AG09319 (cell line): Measurements from ENCODE around the gene TPM3.

Source experiments
- DNase-seq: peaks from one replicate; pipeline ENCODE4 v3.0.0-alpha.2; 2010; ENCODE audit warnings: low read depth; ENCODE audit errors: extremely low read depth
- TF ChIP-seq, protein P1 (sequence below): IDR thresholded peaks from 2 replicates; pipeline ENCODE4 v1.5.1; 2011; ENCODE audit warnings: low read depth, mild to moderate bottlenecking, inconsistent platforms, low read length, moderate library complexity

TPM3 gene

DNA sequence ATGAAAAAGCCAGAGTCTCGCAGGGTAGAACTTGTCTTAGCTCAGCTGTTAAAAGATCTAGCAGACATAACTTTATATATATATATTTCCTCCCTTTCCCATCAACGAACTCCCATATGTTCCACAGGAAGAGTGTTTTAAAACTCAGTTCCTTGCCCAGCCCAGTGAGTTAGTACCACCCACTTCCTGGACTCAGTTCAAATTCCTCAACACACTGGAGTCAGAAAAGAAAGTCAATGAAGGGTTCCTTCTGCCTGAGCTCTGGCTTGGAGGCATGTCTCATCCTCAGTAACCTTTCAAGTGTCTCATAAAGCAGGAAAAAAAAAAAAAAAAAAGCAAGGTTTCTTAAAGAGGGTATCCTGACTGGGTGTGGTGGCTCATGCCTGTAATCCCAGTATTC, 15.6 kb downstream of the TPM3 start:
- DNase-seq, result no peak
- TF ChIP-seq, protein P1, sequence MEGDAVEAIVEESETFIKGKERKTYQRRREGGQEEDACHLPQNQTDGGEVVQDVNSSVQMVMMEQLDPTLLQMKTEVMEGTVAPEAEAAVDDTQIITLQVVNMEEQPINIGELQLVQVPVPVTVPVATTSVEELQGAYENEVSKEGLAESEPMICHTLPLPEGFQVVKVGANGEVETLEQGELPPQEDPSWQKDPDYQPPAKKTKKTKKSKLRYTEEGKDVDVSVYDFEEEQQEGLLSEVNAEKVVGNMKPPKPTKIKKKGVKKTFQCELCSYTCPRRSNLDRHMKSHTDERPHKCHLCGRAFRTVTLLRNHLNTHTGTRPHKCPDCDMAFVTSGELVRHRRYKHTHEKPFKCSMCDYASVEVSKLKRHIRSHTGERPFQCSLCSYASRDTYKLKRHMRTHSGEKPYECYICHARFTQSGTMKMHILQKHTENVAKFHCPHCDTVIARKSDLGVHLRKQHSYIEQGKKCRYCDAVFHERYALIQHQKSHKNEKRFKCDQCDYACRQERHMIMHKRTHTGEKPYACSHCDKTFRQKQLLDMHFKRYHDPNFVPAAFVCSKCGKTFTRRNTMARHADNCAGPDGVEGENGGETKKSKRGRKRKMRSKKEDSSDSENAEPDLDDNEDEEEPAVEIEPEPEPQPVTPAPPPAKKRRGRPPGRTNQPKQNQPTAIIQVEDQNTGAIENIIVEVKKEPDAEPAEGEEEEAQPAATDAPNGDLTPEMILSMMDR, result no peak

DNA sequence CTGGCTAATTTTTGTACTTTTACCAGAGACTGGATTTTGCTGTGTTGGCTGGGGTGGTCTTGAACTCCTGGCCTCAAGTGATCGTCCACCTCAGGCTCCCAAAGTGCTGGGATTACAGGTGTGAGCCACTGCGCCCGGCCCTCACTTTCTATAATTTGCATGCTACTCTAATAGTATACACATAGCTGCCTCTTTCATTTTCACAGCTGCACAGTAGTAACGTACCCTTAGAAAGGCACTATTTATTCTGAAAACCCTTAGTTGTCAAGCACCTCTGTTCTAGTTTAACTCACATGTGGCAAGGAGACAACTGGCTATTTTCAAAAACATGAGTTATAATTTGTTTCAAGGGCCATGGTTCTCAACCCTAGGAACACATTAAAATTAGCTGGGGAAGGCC, 17.2 kb downstream of the TPM3 start:
- TF ChIP-seq, protein P1, result no peak
- no peak for DNase-seq

DNA sequence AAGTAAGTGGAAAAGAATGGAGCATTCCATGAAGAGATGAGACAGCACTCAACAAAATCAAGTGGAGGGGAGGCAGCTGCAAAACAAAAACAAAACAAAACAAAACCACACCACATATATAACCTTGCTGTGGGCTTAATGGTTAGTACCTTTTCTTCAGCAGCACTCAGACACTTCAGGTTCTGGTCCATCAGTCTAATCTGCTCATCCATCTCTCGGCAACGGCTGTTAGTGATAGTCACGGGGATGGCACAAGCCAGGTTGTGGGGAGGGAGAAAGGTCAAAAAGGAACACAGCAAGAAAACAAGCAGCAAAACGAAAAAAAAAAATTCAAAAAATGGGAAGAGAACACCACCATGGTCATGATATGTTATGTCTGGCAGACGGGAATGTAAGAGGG, 20.0 kb downstream of the TPM3 start:
- no peak for DNase-seq
- TF ChIP-seq, protein P1, result no peak

DNA sequence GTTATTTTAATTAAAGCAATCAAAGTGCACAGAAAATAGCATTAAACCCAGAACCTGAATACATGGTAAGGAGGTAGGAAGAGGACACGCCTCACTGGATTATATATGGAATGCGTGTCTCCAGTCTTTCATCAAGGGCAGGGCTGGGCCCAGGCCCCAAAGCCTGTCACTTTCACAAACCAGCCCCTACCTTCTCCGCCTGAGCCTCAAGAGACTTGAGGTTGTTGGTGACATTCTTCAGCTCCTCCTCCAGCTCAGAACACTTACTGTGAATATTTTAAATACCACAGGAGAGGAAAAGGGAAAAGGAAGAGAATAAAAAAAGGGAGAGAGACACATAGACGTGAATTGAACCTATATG, 20.7 kb downstream of the TPM3 start:
- TF ChIP-seq, protein P1, result no peak
- DNase-seq, result no peak

DNA sequence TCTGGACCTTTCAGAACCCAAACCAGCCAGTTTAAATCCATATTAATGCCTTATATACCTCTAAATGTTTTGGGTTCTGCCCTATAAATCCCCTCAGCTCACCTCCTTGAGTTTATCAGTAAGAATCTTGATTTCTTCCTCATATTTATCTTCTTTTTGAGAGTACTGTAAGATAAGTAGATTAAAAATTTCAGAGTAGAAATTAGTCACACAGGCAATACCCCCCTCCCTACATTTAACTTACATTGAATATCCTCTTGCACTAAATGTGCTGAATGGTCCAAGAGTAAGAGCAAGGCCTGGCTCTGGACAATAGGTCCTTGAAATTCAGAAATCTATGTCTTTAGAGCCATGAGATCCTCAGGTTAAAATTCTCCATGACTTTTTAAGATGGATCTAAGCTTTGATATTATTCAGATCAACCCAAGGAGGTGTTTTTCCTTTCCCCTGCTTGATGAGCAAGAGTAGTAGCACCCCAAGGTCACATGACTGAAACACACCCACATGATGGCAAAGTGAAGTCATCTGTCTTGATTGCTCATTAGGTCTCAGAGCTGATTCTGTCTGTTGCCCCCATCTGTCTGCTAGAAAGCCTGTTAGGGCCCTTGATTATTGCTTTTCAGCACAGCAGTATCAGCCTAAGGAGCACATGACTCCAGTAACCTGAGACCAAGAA, 21.2 kb downstream of the TPM3 start:
- TF ChIP-seq, protein P1, result no peak
- no peak for DNase-seq

DNA sequence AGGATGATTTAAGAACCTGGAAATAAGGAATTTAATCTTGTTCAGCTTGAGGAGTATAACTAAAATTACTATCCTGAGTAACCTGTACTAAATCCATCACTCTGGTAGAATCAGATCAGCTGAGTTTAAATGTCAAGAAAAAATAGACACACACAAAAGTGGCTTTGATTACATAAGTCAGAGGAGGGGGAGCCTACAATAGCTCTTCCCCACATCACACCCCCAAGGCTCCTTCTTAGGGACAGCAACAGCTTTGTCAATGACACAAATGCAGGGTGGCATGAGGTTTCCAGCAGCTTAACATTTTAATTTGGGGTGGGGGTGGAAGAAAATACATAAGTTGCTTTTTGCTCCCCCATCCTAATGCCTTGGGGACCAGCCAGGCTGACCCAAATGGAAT, 24.4 kb downstream of the TPM3 start:
- DNase-seq, result no peak
- TF ChIP-seq, protein P1, result no peak

DNA sequence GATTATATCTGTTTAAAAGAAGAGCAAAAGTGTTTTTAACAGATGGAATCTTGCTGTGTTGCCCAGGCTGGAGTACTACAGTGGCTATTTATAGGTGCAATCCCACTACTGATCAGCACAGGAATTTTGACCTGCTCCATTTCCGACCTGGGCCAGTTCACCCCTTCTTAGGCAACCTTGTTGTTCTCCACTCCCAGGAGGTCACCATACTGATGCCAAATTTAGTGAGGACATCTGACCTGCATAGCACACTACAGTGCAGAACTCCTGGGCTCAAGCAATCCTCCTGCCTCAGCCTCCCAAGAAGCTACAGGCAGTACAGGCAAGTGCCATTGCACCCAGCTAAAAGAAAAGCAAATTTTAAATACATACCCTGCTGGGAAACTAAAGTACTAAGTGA, 25.7 kb downstream of the TPM3 start:
- TF ChIP-seq, protein P1, result no peak
- DNase-seq, result no peak
